Measurements from ENCODE around the gene PTGES3L.

Gene PTGES3L

GRCh38 chr17:43024407-43025289 is 44.8 kb upstream of the PTGES3L start, which contains the start of gene RND2:
RND2 (plus strand) TSS chr17:43025231; CDS start chr17:43025348, 117 bp downstream.
- TF ChIP-seq CTCF (IDR thresholded peaks at IDR 0.05; ENCODE audit: control insufficient read depth, insufficient read depth, low read depth, low read length, missing control alignments), result peak; percentile 88
- peak within 1 kb of the TSS; percentile 56 for H3K4me3 ChIP-seq (ENCODE audit: control insufficient read depth, low read depth, low read length)
- peak; percentile 83 for DNase-seq (ENCODE audit: low read depth)

DNA sequence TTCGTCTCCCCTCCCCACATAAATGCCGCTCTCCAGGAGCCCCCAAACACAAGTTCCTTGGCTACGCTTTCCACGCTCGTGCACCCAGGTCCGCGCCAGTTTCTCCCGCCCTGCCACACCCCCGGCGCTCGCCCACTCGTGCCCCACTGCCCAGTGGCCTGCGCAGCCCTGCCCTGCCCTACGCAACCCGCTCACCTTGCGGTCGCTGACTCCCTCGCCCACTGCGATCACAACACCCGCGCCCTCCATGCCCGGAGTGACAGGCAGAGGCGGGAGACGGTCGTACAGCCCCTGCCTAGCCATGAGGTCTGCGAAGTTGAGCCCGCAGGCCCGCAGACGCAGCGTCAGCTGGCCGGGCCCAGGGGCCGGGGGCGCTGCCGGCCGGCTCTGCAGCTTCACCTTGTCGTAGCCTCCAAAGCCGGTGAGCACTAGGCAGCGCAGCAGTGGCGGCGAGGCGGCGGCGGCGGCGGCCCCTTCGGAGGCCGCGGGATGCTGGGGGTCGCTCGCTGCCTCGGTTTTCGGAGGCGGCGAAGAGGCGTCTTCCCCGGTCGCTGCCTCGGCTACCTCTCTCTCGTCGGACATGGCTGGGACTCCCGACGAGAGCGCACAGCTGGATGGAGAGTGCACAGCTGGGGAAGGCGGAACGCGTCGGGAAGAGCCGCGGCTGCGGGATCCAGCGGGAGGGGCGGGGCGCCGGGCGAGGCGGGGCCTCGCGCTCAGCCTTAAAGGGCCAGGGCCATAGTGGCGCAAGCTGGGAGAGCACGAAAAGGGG is 42.0 kb upstream of the PTGES3L start, which contains the start of gene VAT1:
Gene VAT1, minus strand, starts transcription at position 645 of the 772 bp plus-strand sequence. Its CDS starts 63 bp downstream, at position 582.
- TF ChIP-seq CTCF (IDR thresholded peaks at IDR 0.05; ENCODE audit: control insufficient read depth, insufficient read depth, low read depth, low read length, missing control alignments), result no peak
- H3K4me3 ChIP-seq (ENCODE audit: control insufficient read depth, low read depth, low read length), result peak within 1 kb of the TSS; percentile 93
- no peak for DNase-seq (ENCODE audit: low read depth)

- no peak for TF ChIP-seq CTCF (IDR thresholded peaks at IDR 0.05; ENCODE audit: control insufficient read depth, insufficient read depth, low read depth, low read length, missing control alignments)
- DNase-seq (ENCODE audit: low read depth), result no peak
Observed at GRCh38 chr17:43020789-43021740, 41.2 kb upstream of the PTGES3L start.

GRCh38 chr17:43020030-43020621 is 40.2 kb upstream of the PTGES3L start:
- DNase-seq (ENCODE audit: low read depth), result no peak
- no peak for TF ChIP-seq CTCF (IDR thresholded peaks at IDR 0.05; ENCODE audit: control insufficient read depth, insufficient read depth, low read depth, low read length, missing control alignments)
- H3K4me3 ChIP-seq (ENCODE audit: control insufficient read depth, low read depth, low read length), result no peak overlapping the region

More at GRCh38 chr17:43020789-43021740, 41.2 kb upstream of the PTGES3L start:
- H3K4me3 ChIP-seq (ENCODE audit: control insufficient read depth, low read depth, low read length), result peak overlapping the region; percentile 93

- no peak for DNase-seq (ENCODE audit: low read depth)
Observed at GRCh38 chr17:43019418-43019817, 39.5 kb upstream of the PTGES3L start.

More at GRCh38 chr17:43019418-43019817, 39.5 kb upstream of the PTGES3L start:
- TF ChIP-seq CTCF (IDR thresholded peaks at IDR 0.05; ENCODE audit: control insufficient read depth, insufficient read depth, low read depth, low read length, missing control alignments), result no peak
- no peak overlapping the region for H3K4me3 ChIP-seq (ENCODE audit: control insufficient read depth, low read depth, low read length)
